Muscle layer of colon (tissue), 2 donors: Measurements from ENCODE around the gene HRH3.

Experiments
- H3K27ac ChIP-seq: one replicate; pipeline ENCODE4 v1.7.0; 2013; ENCODE audit warnings: low read depth, mild to moderate bottlenecking, low read length, moderate library complexity
- H3K27me3 ChIP-seq, 2 donors: one replicate each; pipeline ENCODE4 v1.7.0; 2013; ENCODE audit warnings: low read length in 2 of 2, mild to moderate bottlenecking in 2 of 2; ENCODE audit not compliant: insufficient read depth in 2 of 2, control insufficient read depth in 1 of 2
- H3K36me3 ChIP-seq: one replicate; pipeline ENCODE4 v1.7.0; 2013; ENCODE audit warnings: mild to moderate bottlenecking, low read length; ENCODE audit not compliant: insufficient read depth
- H3K4me1 ChIP-seq: one replicate; pipeline ENCODE4 v1.7.0; 2013; ENCODE audit warnings: mild to moderate bottlenecking, low read length; ENCODE audit not compliant: insufficient read depth
- H3K4me3 ChIP-seq, 2 donors: one replicate each; pipeline ENCODE4 v1.7.0; 2013; ENCODE audit warnings: low read length in 2 of 2, low read depth in 1 of 2, mild to moderate bottlenecking in 1 of 2, moderate library complexity in 1 of 2
- H3K9ac ChIP-seq: one replicate; pipeline ENCODE4 v1.7.0; 2013; ENCODE audit warnings: low read length
- H3K9me3 ChIP-seq: one replicate; pipeline ENCODE4 v1.7.0; 2013; ENCODE audit warnings: mild to moderate bottlenecking, low read length
- donor health status: abdominal sarcoma.
- donor health status: Adenocarcinoma of cecum.

The HRH3 gene

DNA sequence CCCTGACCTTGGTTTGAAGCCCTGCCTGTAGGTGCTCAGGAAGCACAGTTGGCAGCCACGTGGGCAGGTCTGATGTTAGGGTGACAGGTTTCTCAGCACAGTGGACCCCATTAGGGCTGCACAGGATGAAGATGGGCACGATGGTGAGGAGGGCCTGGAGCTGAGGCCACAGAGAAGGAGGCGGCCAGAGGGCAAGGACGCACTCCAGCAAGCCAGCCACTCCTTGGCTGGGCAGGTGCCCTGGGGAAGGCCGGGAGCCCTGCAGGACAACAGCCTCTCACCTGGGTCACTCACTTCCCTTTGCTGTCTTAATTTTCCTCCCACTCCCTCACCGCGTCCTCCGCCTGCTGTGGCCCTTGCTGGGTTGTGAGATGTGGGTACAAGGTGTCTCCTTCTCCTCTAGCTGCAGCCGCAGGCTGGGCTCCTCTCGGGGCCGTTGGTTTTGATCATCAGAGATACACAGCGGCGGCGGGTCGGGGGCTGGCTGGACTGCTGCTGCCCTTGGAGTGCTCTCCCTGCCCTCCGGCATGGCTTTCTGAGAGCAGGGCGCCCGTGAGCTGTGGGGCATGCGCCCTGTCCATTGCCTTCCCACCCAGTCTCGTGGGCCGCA, 23.9 kb upstream of the HRH3 start:
- Histone ChIP-seq H3K4me3 (no peak overlapping the region), H3K4me1 (peaks cover 14% of the 10 kb centered on the region), H3K36me3 (no peaks in the 10 kb centered on the region), H3K9ac (no peak overlapping the region), H3K27ac (no peak overlapping the region), H3K27me3 (no peaks in the 10 kb centered on the region), H3K9me3 (no peaks in the 10 kb centered on the region)

DNA sequence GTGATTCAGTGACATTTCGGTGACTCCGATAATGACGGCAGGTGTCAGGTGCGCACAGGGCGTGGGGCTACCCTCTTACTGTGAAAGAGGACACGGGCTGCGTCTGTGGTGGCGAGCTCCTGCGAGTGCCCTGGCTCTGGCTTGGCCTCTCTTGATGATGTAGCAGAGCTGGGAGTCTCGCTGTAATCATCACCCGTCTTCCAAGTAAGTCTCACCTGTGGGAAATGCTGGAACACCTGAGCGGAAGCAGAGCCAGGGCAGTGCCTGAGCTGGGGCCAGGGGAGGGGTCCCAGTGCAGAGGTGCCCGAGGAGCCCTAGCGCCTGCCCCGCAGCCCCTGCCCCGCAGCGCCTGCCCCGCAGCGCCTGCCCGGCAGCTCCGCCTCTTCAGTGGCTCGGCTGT, 23.0 kb upstream of the HRH3 start:
- H3K9me3 ChIP-seq, result no peaks in the 10 kb centered on the region
- H3K4me1 ChIP-seq, result peaks cover 14% of the 10 kb centered on the region
- no peak overlapping the region for H3K9ac ChIP-seq
- no peaks in the 10 kb centered on the region for H3K27me3 ChIP-seq
- no peak overlapping the region for H3K4me3 ChIP-seq
- H3K36me3 ChIP-seq, result no peaks in the 10 kb centered on the region
- no peak overlapping the region for H3K27ac ChIP-seq

DNA sequence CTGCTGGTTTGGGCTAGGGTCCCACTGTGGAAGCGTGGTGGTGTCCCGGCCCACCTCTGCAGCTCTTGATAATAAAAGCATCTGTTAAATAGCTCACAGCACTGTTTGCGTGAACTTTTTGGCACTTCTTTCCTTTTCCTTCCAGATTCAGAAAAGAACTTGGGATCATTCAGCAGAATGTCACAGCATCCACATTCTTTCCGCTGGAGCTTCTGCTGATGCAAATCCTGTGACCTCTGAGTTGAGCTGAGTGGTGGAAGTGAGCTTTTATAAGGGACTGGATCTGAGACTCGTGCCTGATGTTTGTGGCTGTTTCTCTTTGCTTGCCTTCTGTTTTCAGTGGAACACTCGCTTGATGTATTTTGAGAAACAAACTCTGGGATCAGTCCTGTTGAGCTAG, 22.1 kb upstream of the HRH3 start:
- H3K4me3 ChIP-seq, result no peak overlapping the region
- peaks cover 20% of the 10 kb centered on the region for H3K4me1 ChIP-seq
- no peak overlapping the region for H3K27ac ChIP-seq
- no peaks in the 10 kb centered on the region for H3K27me3 ChIP-seq
- H3K36me3 ChIP-seq, result no peaks in the 10 kb centered on the region
- no peaks in the 10 kb centered on the region for H3K9me3 ChIP-seq
- no peak overlapping the region for H3K9ac ChIP-seq

DNA sequence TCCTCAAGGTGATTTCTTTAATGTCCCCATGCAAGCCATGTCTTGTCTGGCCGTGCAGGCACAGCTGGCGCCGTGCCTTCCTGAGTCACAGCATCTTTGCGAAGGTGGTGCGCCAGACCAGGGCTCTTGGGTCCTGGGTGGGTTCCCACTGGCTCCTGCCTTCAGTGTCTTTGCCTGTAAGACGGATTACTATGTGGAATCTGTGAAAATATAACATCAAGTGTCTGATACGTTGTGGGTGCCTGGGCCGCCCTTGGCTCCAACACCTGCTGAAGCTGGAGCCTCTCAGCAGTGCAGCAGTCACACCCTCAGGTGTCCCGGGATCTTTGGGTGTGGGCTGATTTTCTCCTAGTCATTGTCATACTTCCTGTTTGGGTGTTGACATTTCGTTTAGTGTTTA, 21.4 kb upstream of the HRH3 start:
- Histone ChIP-seq H3K27me3 (no peaks in the 10 kb centered on the region), H3K9me3 (no peaks in the 10 kb centered on the region), H3K27ac (no peak overlapping the region), H3K9ac (no peak overlapping the region), H3K4me1 (peaks cover 16% of the 10 kb centered on the region), H3K36me3 (no peaks in the 10 kb centered on the region), H3K4me3 (no peak overlapping the region)

DNA sequence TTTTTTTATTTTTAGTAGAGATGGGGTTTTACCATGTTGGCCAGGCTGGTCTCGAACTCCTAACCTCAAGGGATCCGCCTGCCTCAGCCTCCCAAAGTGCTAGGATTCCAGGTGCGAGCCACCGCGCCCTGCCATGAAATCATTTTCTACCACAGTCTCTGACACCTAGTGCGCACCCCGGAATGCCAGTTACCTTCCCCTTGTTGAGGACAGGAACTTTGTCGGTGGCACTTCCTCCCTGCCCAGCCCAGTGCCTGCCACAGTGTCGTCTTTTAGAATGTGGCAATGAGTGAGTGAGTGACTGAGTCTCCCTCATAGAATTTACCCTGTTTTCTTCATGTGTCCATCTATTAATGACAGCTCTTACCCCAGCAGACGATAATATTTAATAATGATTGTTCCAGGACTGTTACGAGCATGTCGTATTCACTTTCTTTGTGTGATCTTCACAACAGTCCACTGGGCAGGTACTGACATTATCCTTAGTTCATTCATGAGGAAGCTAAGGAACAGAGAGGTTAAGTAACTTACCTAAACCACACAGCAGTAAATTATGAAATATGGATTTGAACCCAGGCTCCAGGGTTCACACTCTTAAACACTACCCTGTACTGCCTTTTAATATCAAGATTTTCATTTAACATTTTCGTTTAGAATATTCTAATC, 20.1 kb upstream of the HRH3 start:
- Histone ChIP-seq H3K4me3 (no peak overlapping the region), H3K9me3 (no peaks in the 10 kb centered on the region), H3K27me3 (peaks cover 0 to 3% of the 10 kb centered on the region in 2 donors), H3K9ac (no peak overlapping the region), H3K36me3 (no peaks in the 10 kb centered on the region), H3K27ac (no peak overlapping the region), H3K4me1 (peaks cover 12% of the 10 kb centered on the region)

DNA sequence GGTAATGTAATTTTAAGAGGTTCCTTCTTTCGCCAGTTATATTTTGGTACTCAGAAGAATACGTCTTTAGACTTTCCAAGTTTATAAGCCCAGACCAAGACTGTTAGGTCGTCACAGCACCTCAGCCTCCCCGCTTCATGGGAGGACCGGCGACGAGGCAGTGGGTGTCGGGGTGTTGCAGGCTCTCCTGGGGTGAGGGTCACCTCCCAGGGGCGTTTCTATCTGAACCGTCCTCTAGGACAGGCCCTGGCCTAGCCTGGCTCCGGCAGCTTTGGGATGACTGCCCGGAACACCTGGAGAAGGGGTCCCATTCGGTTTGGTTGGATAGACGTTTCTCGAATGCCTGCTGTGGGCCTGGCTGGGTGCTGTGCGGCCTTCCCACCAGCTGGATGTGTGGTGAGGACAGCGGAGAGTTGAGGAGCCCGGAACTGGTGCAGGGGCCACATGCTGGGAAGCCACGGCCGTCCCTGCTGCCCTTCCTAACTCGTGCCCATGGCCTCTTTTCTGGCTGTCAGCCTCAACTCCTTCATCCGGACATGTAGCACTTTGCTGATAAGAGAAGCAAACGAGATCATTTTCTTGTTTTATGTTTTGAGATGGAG, 19.3 kb upstream of the HRH3 start:
- Histone ChIP-seq H3K9me3 (no peaks in the 10 kb centered on the region), H3K36me3 (no peaks in the 10 kb centered on the region), H3K27ac (no peak overlapping the region), H3K9ac (peak overlapping the region; percentile 34), H3K4me1 (peaks cover 12% of the 10 kb centered on the region), H3K27me3 (peaks cover 0 to 6% of the 10 kb centered on the region in 2 donors), H3K4me3 (peak overlapping the region; percentile 43 to 52)

DNA sequence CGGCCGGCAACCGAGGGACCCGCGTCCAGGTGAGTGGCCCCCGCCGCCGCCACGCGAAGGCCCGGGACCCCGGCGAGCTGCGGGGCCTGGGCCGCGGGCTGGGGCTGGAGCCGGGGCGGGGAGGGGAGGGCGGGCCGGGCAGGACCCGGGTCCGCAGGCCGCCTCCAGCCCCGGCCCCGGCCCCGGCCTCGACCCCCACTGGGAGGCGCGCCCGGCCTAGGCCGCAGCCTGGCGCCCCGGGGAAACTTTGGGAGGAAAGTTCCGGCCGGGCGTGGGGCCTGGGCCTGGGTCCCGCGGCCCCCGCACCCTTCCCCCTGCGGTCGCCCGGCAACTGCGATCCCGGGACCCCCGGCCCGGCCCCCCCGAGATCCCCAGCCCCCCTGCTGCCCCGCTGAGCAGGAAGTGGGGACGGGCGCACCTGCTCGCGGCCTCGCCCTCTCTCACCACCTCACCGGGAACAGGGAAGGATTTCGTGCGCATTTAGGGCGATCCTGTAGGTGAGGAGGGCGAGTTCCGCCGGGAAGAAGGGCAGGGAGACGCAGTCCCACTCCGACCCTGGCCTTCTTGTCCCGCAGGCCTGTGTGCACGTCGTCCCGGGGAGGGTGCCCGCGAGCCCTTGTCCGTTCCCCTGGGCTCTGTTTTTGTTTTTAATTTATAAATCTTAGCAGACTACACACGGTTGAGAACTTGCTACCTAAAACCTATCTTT, 18.6 kb upstream of the HRH3 start:
- Histone ChIP-seq H3K36me3 (no peaks in the 10 kb centered on the region), H3K9me3 (no peaks in the 10 kb centered on the region), H3K4me1 (peaks cover 12% of the 10 kb centered on the region), H3K27me3 (peaks cover 0 to 8% of the 10 kb centered on the region in 2 donors), H3K9ac (peak overlapping the region; percentile 34), H3K27ac (no peak overlapping the region), H3K4me3 (peak overlapping the region; percentile 43 to 52)

DNA sequence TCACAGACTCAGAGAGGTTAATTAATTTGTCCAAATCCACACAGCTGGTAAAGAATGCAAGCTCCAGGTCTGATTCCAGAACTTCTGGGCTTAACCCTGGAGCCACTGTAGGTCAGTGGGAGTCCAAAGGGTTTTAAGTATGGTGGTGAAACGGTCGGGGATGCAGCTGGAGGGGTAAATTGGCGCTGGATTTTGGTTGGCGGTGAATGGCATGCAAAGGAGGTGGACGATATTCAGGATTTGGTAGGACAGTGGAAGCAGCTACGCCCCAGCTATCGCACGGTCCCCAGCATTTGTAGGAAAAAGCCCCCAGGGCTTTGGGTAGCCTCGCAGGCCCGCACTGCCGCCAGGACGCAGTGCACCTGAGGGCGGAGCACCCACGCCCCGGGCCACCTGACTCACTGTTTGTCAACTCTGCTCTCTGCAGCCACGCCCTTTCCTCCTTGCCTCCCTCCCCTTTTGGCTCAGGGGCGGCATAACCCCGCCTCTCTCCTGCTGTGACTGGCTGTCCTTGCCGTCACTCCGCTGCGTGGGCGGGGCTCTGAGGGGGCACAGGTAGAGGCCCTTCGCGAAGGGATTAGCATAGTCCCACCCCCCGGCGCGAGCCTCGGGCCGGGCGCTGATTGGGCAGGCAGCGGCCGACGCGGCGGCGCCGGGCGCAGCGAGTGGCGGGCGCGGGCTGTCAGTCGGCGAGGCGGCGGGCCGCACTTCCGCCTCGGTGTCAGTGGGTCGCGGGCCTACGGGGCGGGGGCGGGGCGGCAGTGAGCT, 17.9 kb upstream of the HRH3 start, which contains the start of gene OSBPL2:
Gene OSBPL2 (plus strand): TSS at position 721 of the 768 bp plus-strand sequence. CDS start 17,664 bp downstream, outside the sequence.
- peaks cover 12% of the 10 kb centered on the region for H3K4me1 ChIP-seq

DNA sequence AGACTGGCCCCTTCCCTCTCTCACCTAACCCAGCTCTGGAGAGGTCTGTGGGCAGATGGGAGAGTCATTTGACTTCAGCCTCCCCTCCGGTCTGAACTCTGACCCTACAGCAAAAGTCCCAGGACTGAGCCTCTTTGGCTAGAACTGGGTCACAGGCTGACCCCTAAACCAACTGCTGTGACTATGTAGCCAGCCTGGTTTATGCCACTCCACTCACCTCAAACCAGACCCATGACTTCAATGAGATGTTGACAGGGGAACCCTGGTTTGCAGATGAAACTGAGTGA, 17.4 kb upstream of the HRH3 start:
- Histone ChIP-seq H3K27me3 (peaks cover 2 to 20% of the 10 kb centered on the region in 2 donors), H3K27ac (no peak overlapping the region), H3K4me3 (peak overlapping the region in 1 of 2 donors; percentile 82), H3K9me3 (no peaks in the 10 kb centered on the region), H3K36me3 (no peaks in the 10 kb centered on the region), H3K9ac (peak overlapping the region; percentile 30), H3K4me1 (peaks cover 12% of the 10 kb centered on the region)

More for the DNA sequence above, 17.9 kb upstream of the HRH3 start, which contains the start of gene OSBPL2:
- peak within 1 kb of the TSS; percentile 34 for H3K9ac ChIP-seq
- H3K27me3 ChIP-seq, result peaks cover 0 to 15% of the 10 kb centered on the region in 2 donors
- H3K4me3 ChIP-seq, result peak within 1 kb of the TSS; percentile 65 to 82
- no peak within 1 kb of the TSS for H3K27ac ChIP-seq
- no peaks in the 10 kb centered on the region for H3K36me3 ChIP-seq
- H3K9me3 ChIP-seq, result no peaks in the 10 kb centered on the region

DNA sequence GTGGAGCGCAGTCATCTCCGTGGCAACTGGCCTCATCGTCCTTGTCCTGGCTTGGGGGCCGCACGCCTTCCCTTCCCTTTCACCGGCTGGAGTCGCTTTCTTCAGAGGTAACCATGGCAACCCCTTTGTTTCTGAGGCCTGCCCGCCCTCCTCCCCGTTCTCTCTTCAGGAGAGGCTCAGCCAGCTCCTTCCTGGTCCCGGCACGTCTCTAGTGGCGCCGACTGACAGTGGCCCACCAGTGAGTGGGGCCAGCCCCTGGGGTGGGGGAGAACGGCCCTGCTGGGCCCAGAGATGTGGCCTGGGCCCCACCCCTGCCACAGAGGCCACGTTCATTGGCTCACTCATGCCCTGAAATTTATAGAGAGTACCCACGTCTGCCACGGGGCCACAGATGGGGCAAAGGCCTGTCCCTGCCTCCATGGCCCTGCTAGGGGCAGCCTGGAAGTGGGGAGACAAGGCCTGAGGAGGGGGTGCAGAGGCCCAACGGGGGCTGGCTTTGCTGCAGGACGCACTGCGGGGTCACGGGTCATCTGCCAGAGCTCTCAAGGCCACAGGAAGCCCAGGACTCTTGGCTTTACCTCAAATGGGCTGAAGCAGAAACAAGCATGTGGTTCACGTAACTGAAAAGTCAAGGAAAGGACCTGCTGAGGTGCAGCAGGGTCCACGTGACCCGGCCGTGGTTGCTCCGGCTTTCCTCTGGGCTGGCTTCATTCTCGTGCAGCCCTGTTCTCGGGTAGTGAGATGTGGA, 16.9 kb upstream of the HRH3 start:
- H3K27ac ChIP-seq, result no peak overlapping the region
- H3K4me3 ChIP-seq, result no peak overlapping the region
- peaks cover 4 to 25% of the 10 kb centered on the region in 2 donors for H3K27me3 ChIP-seq
- H3K4me1 ChIP-seq, result peaks cover 12% of the 10 kb centered on the region
- H3K9me3 ChIP-seq, result no peaks in the 10 kb centered on the region
- H3K36me3 ChIP-seq, result no peaks in the 10 kb centered on the region
- H3K9ac ChIP-seq, result no peak overlapping the region
